Upper lobe of left lung (tissue), 6 donors: Measurements from ENCODE around the gene DNASE1L1. TPM values are rescaled to one million over a fixed set of nuclear protein-coding genes. Genes with fewer than 3 reads are reported as not detected.

Experiments
- ATAC-seq, 2 donors: fragments of 200-7000 bp; cut with Tn5 transposase; one replicate each; pipeline ENCODE4 v1.9.1; 2022; ENCODE audit warnings: mild to moderate bottlenecking in 2 of 2, moderate library complexity in 2 of 2; ENCODE audit not compliant: low FRiP score in 2 of 2
- DNase-seq, 2 donors: peaks; one replicate each; pipeline ENCODE4 v3.0.0-alpha.2; 2019 to 2020
- H3K27ac ChIP-seq, 4 donors: fragments of 200-600 bp; sonication (generic); one replicate each; pipeline ENCODE4 v1.5.1; 2016 to 2019
- H3K27me3 ChIP-seq, 4 donors: fragments of 200-600 bp; sonication (generic); one replicate each; pipeline ENCODE4 v1.5.1; 2017 to 2019
- H3K36me3 ChIP-seq, 4 donors: fragments of 200-600 bp; sonication (generic); one replicate each; pipeline ENCODE4 v1.5.1; 2016 to 2019
- H3K4me1 ChIP-seq, 4 donors: fragments of 200-600 bp; sonication (generic); one replicate each; pipeline ENCODE4 v1.5.1; 2018 to 2019
- H3K4me3 ChIP-seq, 4 donors: fragments of 200-600 bp; sonication (generic); one replicate each; pipeline ENCODE4 v1.5.1; 2017 to 2019; ENCODE audit warnings: mild to moderate bottlenecking in 2 of 4, moderate library complexity in 1 of 4
- H3K9me3 ChIP-seq, 4 donors: fragments of 200-600 bp; sonication (generic); one replicate each; pipeline ENCODE4 v1.5.1; 2018 to 2019
- CTCF ChIP-seq, 6 experiments: fragments of 450-650 bp in 4 of 6; fragments of 200-600 bp in 2 of 6; sonication (generic) in 2 of 6; IDR thresholded peaks; one replicate each; pipeline ENCODE4 v1.5.1; 2016 to 2019; ENCODE audit warnings: antibody characterized with exemption in 6 of 6
- EP300 ChIP-seq, 4 donors: sonication (generic); formaldehyde crosslinking; IDR thresholded peaks; one replicate each; pipeline ENCODE4 v1.5.1; 2017; ENCODE audit warnings: antibody characterized with exemption in 4 of 4, control low read depth in 2 of 4
- POLR2A ChIP-seq, 4 donors: fragments of 450-650 bp; IDR thresholded peaks; one replicate each; pipeline ENCODE4 v1.5.1; 2016 to 2017; ENCODE audit warnings: antibody characterized with exemption in 4 of 4, mild to moderate bottlenecking in 2 of 4
- POLR2AphosphoS5 ChIP-seq, 2 donors: sonication (generic); formaldehyde crosslinking; IDR thresholded peaks; one replicate each; pipeline ENCODE4 v1.5.1; 2017; ENCODE audit warnings: antibody characterized with exemption in 2 of 2
- WGBS, 2 donors: methylation state at CpG; one replicate each; pipeline ENCODE4 v1.1.5; 2017 to 2018; 5-methylcytosine and 5-hydroxymethylcytosine counted together
- total RNA-seq, 6 donors: library from RNA; depleted of rRNA in 4 of 6; stranded (reverse); fragments of >200 nt in 4 of 6; gene quantifications; one replicate each; pipeline versions ENCODE4 v1.1.0 to v1.2.1, GENCODE V29; 2016 to 2021
- donor health status: DM: no; HTN: no; CAD: no; lungs with moderate emphysema.
- donor health status: DM: no; HTN: yes; CAD: no; lungs with severe emphysema.

DNASE1L1 gene
- total RNA-seq, 6 donors from 2014 or later: 18.9 to 55.5 (median 48.2) TPM

- ATAC-seq (no peak), DNase-seq (no peak)
- Histone ChIP-seq H3K27me3 (no peaks in the 10 kb centered on the region), H3K4me3 (no peak overlapping the region), H3K4me1 (peaks cover 8 to 25% (median 13%) of the 10 kb centered on the region in 4 donors), H3K27ac (peak overlapping the region in 3 of 4 donors; percentile 3 to 96 (median 72)), H3K36me3 (peaks cover 0 to 43% (median 19%) of the 10 kb centered on the region in 4 donors), H3K9me3 (peaks cover 0 to 18% (median 0%) of the 10 kb centered on the region in 4 donors)
- TF ChIP-seq EP300 (IDR thresholded peaks at IDR 0.05): no peak
- TF ChIP-seq POLR2AphosphoS5 (IDR thresholded peaks at IDR 0.05): no peak
- TF ChIP-seq POLR2A (IDR thresholded peaks at IDR 0.05): no peak
- no peak for TF ChIP-seq CTCF (IDR thresholded peaks at IDR 0.05)
- WGBS, 2 donors: 90% methylated on average over 8 of the region's 8 CpGs; no CpG with 5 or more reads in 1 of the 2 donors
These were observed 23.2 kb upstream of the DNASE1L1 start for GRCh38 chrX:154432210-154432609.

- no peaks in the 10 kb centered on the region for H3K27me3 ChIP-seq
- H3K36me3 ChIP-seq: peaks cover 0 to 43% (median 19%) of the 10 kb centered on the region in 4 donors
- H3K4me3 ChIP-seq: no peak overlapping the region
- H3K27ac ChIP-seq: peak overlapping the region; percentile 18 to 96 (median 62)
- ATAC-seq (peak in 1 of 2 donors; percentile 30), DNase-seq (peak in 1 of 2 donors; percentile 67)
- no peak for TF ChIP-seq POLR2A (IDR thresholded peaks at IDR 0.05)
- TF ChIP-seq POLR2AphosphoS5 (IDR thresholded peaks at IDR 0.05): no peak
- TF ChIP-seq CTCF (IDR thresholded peaks at IDR 0.05): no peak
- TF ChIP-seq EP300 (IDR thresholded peaks at IDR 0.05): no peak
- peaks cover 8 to 23% (median 13%) of the 10 kb centered on the region in 4 donors for H3K4me1 ChIP-seq
- peaks cover 0 to 17% (median 0%) of the 10 kb centered on the region in 4 donors for H3K9me3 ChIP-seq
- 68% methylated on average over 4 of the region's 5 CpGs; no CpG with 5 or more reads in 1 of the 2 donors for WGBS, 2 donors
These were observed 22.3 kb upstream of the DNASE1L1 start for GRCh38 chrX:154431341-154431740.

GRCh38 chrX:154430916-154431315, 21.9 kb upstream of the DNASE1L1 start:
- H3K36me3 ChIP-seq: peaks cover 0 to 43% (median 19%) of the 10 kb centered on the region in 4 donors
- peaks cover 0 to 15% (median 0%) of the 10 kb centered on the region in 4 donors for H3K9me3 ChIP-seq
- no peak overlapping the region for H3K4me3 ChIP-seq
- no peak for TF ChIP-seq EP300 (IDR thresholded peaks at IDR 0.05)
- peak in 1 of 4 donors; percentile 48 for TF ChIP-seq POLR2A (IDR thresholded peaks at IDR 0.05)
- no peak for TF ChIP-seq CTCF (IDR thresholded peaks at IDR 0.05)
- TF ChIP-seq POLR2AphosphoS5 (IDR thresholded peaks at IDR 0.05): no peak
- H3K27ac ChIP-seq: peak overlapping the region; percentile 18 to 96 (median 62)
- WGBS, 2 donors: 60 to 70% methylated on average over 5 to 7 of the region's 7 CpGs
- ATAC-seq (no peak), DNase-seq (no peak)
- H3K27me3 ChIP-seq: no peaks in the 10 kb centered on the region
- peaks cover 8 to 21% (median 11%) of the 10 kb centered on the region in 4 donors for H3K4me1 ChIP-seq

GRCh38 chrX:154430479-154430878, 21.4 kb upstream of the DNASE1L1 start:
- DNase-seq: no peak
- Histone ChIP-seq H3K36me3 (peaks cover 0 to 38% (median 19%) of the 10 kb centered on the region in 4 donors), H3K4me3 (peak overlapping the region in 1 of 4 donors; percentile 92), H3K4me1 (peaks cover 8 to 21% (median 11%) of the 10 kb centered on the region in 4 donors), H3K9me3 (peaks cover 0 to 15% (median 0%) of the 10 kb centered on the region in 4 donors), H3K27me3 (no peaks in the 10 kb centered on the region), H3K27ac (peak overlapping the region; percentile 18 to 96 (median 62))
- TF ChIP-seq EP300 (IDR thresholded peaks at IDR 0.05): no peak
- TF ChIP-seq POLR2AphosphoS5 (IDR thresholded peaks at IDR 0.05): no peak
- no peak for TF ChIP-seq POLR2A (IDR thresholded peaks at IDR 0.05)
- TF ChIP-seq CTCF (IDR thresholded peaks at IDR 0.05): no peak
- WGBS, 2 donors: 53 to 62% methylated on average over 6 of the region's 6 CpGs
- ATAC-seq: no peak
